Neural progenitor cell (in vitro differentiated cells): ENCODE measurements around the gene RBM34.

Source experiments
- EZH2 ChIP-seq: fragments of 200-600 bp; sonication (generic); IDR thresholded peaks from 2 replicates; pipeline ENCODE4 v1.6.1; 2017; ENCODE audit warnings: antibody characterized with exemption, mild to moderate bottlenecking, moderate library complexity
- EZH2phosphoT487 ChIP-seq: fragments of 200-600 bp; sonication (generic); IDR thresholded peaks from 2 replicates; pipeline ENCODE4 v1.6.1; 2017; ENCODE audit warnings: antibody characterized with exemption
- TF ChIP-seq, protein P1 (sequence below): fragments of 200-600 bp; sonication (generic); IDR thresholded peaks from 2 replicates; pipeline ENCODE4 v1.5.1; 2017; ENCODE audit warnings: antibody characterized with exemption, mild to moderate bottlenecking

DNA sequence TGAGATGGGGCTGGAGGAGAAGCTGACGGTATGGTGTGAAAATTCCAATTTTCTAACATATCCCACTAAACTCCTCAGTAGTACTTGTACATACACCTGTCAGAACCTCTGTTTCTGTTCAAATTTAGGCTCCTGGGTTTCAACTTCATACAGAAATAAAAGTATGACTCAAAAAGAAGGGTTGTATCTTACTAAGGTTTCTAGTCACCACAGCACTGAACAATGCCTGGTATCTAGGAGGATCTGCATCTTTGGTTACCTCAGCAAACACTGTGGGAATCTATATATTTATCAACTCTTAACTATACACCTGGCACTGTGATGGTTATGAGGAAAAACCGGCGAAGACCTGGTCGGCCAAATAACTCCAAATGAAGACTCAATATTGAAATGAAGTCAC lies 13.8 kb downstream of the RBM34 start:
- TF ChIP-seq, protein P1, sequence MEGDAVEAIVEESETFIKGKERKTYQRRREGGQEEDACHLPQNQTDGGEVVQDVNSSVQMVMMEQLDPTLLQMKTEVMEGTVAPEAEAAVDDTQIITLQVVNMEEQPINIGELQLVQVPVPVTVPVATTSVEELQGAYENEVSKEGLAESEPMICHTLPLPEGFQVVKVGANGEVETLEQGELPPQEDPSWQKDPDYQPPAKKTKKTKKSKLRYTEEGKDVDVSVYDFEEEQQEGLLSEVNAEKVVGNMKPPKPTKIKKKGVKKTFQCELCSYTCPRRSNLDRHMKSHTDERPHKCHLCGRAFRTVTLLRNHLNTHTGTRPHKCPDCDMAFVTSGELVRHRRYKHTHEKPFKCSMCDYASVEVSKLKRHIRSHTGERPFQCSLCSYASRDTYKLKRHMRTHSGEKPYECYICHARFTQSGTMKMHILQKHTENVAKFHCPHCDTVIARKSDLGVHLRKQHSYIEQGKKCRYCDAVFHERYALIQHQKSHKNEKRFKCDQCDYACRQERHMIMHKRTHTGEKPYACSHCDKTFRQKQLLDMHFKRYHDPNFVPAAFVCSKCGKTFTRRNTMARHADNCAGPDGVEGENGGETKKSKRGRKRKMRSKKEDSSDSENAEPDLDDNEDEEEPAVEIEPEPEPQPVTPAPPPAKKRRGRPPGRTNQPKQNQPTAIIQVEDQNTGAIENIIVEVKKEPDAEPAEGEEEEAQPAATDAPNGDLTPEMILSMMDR = no peak
- TF ChIP-seq EZH2 (no peak), EZH2phosphoT487 (no peak)
